Neural cell (in vitro differentiated cells): Measurements from ENCODE around the gene STK24.

Experiments
- EP300 ChIP-seq: fragments of 450-650 bp; conservative IDR thresholded peaks from 2 replicates; pipeline ENCODE4 v1.6.1; 2014; ENCODE audit warnings: antibody characterized with exemption, mild to moderate bottlenecking, moderate library complexity; ENCODE audit not compliant: poor library complexity, severe bottlenecking
- EZH2 ChIP-seq: fragments of 200-600, 300-800 bp; shearing (Covaris generic), sonication (generic); IDR thresholded peaks from 2 replicates; pipeline ENCODE4 v1.6.1; 2014; ENCODE audit warnings: antibody characterized with exemption, low read length, borderline replicate concordance, mild to moderate bottlenecking; ENCODE audit not compliant: insufficient read depth, poor library complexity, severe bottlenecking
- SMC3 ChIP-seq: fragments of 450-650 bp; conservative IDR thresholded peaks from 2 replicates; pipeline ENCODE4 v1.6.1; 2014; ENCODE audit warnings: antibody characterized with exemption, mild to moderate bottlenecking, moderate library complexity; ENCODE audit not compliant: poor library complexity
- TAF1 ChIP-seq: IDR thresholded peaks from 2 replicates; pipeline ENCODE4 v1.6.1; 2012; ENCODE audit warnings: low read depth
- TF ChIP-seq, protein P1 (sequence below): fragments of 450-650 bp; IDR thresholded peaks from 2 replicates; pipeline ENCODE4 v1.5.1; 2014; ENCODE audit warnings: antibody characterized with exemption, mild to moderate bottlenecking, moderate library complexity; ENCODE audit not compliant: poor library complexity, severe bottlenecking

DNA sequence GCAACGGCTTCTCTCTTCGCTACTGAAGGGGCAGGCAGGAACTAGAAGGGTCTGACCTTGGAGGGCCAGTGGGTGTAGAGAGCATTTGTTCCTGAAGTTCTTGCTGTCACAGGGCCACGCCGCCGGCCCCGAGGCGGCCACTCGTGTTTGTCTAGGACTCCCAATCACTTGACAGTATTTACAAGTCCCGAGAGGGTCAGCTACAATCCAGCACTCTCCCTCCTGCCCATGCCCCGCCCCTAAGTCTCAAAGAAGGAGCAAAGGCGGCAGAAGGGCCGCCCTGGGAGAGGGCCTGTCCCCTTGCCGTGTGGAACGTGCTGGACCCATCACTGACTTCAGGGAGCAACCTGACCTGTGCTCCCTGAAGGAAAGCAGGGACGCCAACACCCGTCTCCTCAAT, 118.5 kb downstream of the STK24 start:
- TF ChIP-seq EZH2 (no peak), EP300 (no peak), SMC3 (no peak), TAF1 (no peak)
- TF ChIP-seq, protein P1, sequence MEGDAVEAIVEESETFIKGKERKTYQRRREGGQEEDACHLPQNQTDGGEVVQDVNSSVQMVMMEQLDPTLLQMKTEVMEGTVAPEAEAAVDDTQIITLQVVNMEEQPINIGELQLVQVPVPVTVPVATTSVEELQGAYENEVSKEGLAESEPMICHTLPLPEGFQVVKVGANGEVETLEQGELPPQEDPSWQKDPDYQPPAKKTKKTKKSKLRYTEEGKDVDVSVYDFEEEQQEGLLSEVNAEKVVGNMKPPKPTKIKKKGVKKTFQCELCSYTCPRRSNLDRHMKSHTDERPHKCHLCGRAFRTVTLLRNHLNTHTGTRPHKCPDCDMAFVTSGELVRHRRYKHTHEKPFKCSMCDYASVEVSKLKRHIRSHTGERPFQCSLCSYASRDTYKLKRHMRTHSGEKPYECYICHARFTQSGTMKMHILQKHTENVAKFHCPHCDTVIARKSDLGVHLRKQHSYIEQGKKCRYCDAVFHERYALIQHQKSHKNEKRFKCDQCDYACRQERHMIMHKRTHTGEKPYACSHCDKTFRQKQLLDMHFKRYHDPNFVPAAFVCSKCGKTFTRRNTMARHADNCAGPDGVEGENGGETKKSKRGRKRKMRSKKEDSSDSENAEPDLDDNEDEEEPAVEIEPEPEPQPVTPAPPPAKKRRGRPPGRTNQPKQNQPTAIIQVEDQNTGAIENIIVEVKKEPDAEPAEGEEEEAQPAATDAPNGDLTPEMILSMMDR: no peak
